ENCODE data around the gene CDH23. TPM values are rescaled to one million over a fixed set of nuclear protein-coding genes. Genes with fewer than 3 reads are reported as not detected.

The CDH23 gene
- total RNA-seq, 4 donors from 2014 or later = 13.8 to 20.1 (median 17.3) TPM

- Histone ChIP-seq H3K4me3 (no peak overlapping the region), H3K4me1 (peaks cover 0 to 2% (median 0%) of the 10 kb centered on the region in 4 donors), H3K27me3 (no peaks in the 10 kb centered on the region), H3K9me3 (no peaks in the 10 kb centered on the region), H3K27ac (no peak overlapping the region), H3K36me3 (no peaks in the 10 kb centered on the region)
- DNase-seq (ENCODE audit: low spot score in 2 of 2) = no peak
- WGBS, 2 donors = 90 to 91% methylated on average over 6 of the region's 6 CpGs
- TF ChIP-seq POLR2A (IDR thresholded peaks at IDR 0.05) = no peak
- no peak for TF ChIP-seq CTCF (IDR thresholded peaks at IDR 0.05)
- TF ChIP-seq EP300 (IDR thresholded peaks at IDR 0.05) = no peak
Observed at GRCh38 chr10:71651428-71651827, 254.7 kb downstream of the CDH23 start.

GRCh38 chr10:71651928-71652327, 255.2 kb downstream of the CDH23 start:
- TF ChIP-seq EP300 (IDR thresholded peaks at IDR 0.05) (no peak), POLR2A (IDR thresholded peaks at IDR 0.05) (no peak), CTCF (IDR thresholded peaks at IDR 0.05) (no peak)
- no peak for DNase-seq (ENCODE audit: low spot score in 2 of 2)
- Histone ChIP-seq H3K36me3 (no peaks in the 10 kb centered on the region), H3K4me3 (no peak overlapping the region), H3K9me3 (no peaks in the 10 kb centered on the region), H3K27ac (no peak overlapping the region), H3K4me1 (peaks cover 0 to 2% (median 0%) of the 10 kb centered on the region in 4 donors), H3K27me3 (no peaks in the 10 kb centered on the region)
- WGBS, 2 donors = 83 to 93% methylated on average over 4 of the region's 4 CpGs

GRCh38 chr10:71653044-71653443, 256.3 kb downstream of the CDH23 start:
- no peak overlapping the region for H3K27ac ChIP-seq
- no peaks in the 10 kb centered on the region for H3K36me3 ChIP-seq
- TF ChIP-seq EP300 (IDR thresholded peaks at IDR 0.05) (no peak), CTCF (IDR thresholded peaks at IDR 0.05) (no peak), POLR2A (IDR thresholded peaks at IDR 0.05) (no peak)
- no peaks in the 10 kb centered on the region for H3K9me3 ChIP-seq
- WGBS, 2 donors = 53 to 62% methylated on average over 1 of the region's 1 CpG
- no peaks in the 10 kb centered on the region for H3K27me3 ChIP-seq
- no peak for DNase-seq (ENCODE audit: low spot score in 2 of 2)
- H3K4me1 ChIP-seq = peaks cover 0 to 2% (median 0%) of the 10 kb centered on the region in 4 donors
- H3K4me3 ChIP-seq = no peak overlapping the region

GRCh38 chr10:71656220-71656619, 259.5 kb downstream of the CDH23 start:
- TF ChIP-seq EP300 (IDR thresholded peaks at IDR 0.05) = no peak
- TF ChIP-seq POLR2A (IDR thresholded peaks at IDR 0.05) = no peak
- TF ChIP-seq CTCF (IDR thresholded peaks at IDR 0.05) = no peak

GRCh38 chr10:71657604-71658466, 261.1 kb downstream of the CDH23 start:
- H3K4me1 ChIP-seq = no peaks in the 10 kb centered on the region
- H3K36me3 ChIP-seq = no peaks in the 10 kb centered on the region
- no peak overlapping the region for H3K4me3 ChIP-seq
- DNase-seq (ENCODE audit: low spot score in 2 of 2) = no peak
- no peaks in the 10 kb centered on the region for H3K27me3 ChIP-seq
- no peak overlapping the region for H3K27ac ChIP-seq
- TF ChIP-seq CTCF (IDR thresholded peaks at IDR 0.05) (no peak), EP300 (IDR thresholded peaks at IDR 0.05) (no peak), POLR2A (IDR thresholded peaks at IDR 0.05) (no peak)
- H3K9me3 ChIP-seq = no peaks in the 10 kb centered on the region
- 67 to 72% methylated on average over 16 of the region's 16 CpGs for WGBS, 2 donors

More at GRCh38 chr10:71656220-71656619, 259.5 kb downstream of the CDH23 start:
- no peak for DNase-seq (ENCODE audit: low spot score in 2 of 2)
- H3K4me3 ChIP-seq = no peak overlapping the region
- no peaks in the 10 kb centered on the region for H3K27me3 ChIP-seq
- H3K9me3 ChIP-seq = no peaks in the 10 kb centered on the region
- no peaks in the 10 kb centered on the region for H3K36me3 ChIP-seq
- no peaks in the 10 kb centered on the region for H3K4me1 ChIP-seq
- H3K27ac ChIP-seq = no peak overlapping the region
- WGBS, 2 donors = 75 to 84% methylated on average over 4 to 7 of the region's 7 CpGs
